Measurements from ENCODE around the gene ABHD3. TPM values are rescaled to one million over a fixed set of nuclear protein-coding genes. Genes with fewer than 3 reads are reported as not detected.

The ABHD3 gene, protein sequence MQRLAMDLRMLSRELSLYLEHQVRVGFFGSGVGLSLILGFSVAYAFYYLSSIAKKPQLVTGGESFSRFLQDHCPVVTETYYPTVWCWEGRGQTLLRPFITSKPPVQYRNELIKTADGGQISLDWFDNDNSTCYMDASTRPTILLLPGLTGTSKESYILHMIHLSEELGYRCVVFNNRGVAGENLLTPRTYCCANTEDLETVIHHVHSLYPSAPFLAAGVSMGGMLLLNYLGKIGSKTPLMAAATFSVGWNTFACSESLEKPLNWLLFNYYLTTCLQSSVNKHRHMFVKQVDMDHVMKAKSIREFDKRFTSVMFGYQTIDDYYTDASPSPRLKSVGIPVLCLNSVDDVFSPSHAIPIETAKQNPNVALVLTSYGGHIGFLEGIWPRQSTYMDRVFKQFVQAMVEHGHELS
- 13.7 and 18.4 TPM in 2 replicates for total RNA-seq

DNA sequence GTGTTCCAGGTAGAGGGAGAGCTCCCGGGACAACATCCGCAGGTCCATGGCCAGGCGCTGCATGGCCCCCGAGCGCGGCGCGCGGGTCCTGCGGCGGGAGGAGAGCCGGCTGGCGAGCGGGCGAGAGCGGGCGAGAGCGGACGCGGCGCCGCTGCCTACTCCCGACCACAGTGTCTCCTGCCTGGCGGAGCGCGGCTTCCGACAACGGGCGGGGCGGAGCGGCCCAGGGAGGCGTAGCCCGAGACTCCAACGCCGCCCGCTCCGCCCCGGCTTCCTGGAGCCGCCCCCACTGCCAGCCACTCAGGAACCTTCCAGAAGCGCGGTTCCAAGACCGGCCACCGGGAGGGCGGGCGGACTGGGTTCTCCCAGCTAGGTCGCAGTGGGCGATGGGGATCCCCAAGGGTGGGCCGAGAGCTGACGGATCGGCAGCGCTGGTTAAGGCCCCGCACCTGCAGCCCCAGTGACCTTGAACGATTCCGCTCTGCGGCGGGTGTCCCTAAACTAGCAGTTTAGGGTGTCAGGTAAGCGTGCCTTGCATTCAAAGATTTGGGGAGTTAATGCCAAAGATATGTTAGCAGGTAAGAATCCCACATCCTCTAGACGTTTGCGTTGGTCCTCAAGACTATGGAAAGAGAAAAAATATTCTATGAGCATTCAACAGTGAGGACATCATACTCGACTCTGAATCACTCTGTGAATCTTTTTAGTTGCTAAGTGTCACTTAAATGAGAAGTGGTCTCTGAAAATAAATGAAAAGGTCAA, at the start of gene ABHD3:
ABHD3 (minus strand) TSS at position 172 of the 762 bp plus-strand sequence; CDS start at position 63, 109 bp downstream.
- DNase-seq (ENCODE audit: low read depth): no peak
- H3K36me3 ChIP-seq (ENCODE audit: control insufficient read depth, insufficient read depth, low read length): no peaks in the 10 kb centered on the region
- TF ChIP-seq, protein P1, sequence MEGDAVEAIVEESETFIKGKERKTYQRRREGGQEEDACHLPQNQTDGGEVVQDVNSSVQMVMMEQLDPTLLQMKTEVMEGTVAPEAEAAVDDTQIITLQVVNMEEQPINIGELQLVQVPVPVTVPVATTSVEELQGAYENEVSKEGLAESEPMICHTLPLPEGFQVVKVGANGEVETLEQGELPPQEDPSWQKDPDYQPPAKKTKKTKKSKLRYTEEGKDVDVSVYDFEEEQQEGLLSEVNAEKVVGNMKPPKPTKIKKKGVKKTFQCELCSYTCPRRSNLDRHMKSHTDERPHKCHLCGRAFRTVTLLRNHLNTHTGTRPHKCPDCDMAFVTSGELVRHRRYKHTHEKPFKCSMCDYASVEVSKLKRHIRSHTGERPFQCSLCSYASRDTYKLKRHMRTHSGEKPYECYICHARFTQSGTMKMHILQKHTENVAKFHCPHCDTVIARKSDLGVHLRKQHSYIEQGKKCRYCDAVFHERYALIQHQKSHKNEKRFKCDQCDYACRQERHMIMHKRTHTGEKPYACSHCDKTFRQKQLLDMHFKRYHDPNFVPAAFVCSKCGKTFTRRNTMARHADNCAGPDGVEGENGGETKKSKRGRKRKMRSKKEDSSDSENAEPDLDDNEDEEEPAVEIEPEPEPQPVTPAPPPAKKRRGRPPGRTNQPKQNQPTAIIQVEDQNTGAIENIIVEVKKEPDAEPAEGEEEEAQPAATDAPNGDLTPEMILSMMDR (IDR thresholded peaks at IDR 0.05; ENCODE audit: insufficient read depth, low read length, poor library complexity, severe bottlenecking): peak; percentile 36
- H3K4me3 ChIP-seq (ENCODE audit: low read depth, low read length): peak within 1 kb of the TSS; percentile 73
- H3K27me3 ChIP-seq (ENCODE audit: control insufficient read depth, insufficient read depth, low read length): no peaks in the 10 kb centered on the region

DNA sequence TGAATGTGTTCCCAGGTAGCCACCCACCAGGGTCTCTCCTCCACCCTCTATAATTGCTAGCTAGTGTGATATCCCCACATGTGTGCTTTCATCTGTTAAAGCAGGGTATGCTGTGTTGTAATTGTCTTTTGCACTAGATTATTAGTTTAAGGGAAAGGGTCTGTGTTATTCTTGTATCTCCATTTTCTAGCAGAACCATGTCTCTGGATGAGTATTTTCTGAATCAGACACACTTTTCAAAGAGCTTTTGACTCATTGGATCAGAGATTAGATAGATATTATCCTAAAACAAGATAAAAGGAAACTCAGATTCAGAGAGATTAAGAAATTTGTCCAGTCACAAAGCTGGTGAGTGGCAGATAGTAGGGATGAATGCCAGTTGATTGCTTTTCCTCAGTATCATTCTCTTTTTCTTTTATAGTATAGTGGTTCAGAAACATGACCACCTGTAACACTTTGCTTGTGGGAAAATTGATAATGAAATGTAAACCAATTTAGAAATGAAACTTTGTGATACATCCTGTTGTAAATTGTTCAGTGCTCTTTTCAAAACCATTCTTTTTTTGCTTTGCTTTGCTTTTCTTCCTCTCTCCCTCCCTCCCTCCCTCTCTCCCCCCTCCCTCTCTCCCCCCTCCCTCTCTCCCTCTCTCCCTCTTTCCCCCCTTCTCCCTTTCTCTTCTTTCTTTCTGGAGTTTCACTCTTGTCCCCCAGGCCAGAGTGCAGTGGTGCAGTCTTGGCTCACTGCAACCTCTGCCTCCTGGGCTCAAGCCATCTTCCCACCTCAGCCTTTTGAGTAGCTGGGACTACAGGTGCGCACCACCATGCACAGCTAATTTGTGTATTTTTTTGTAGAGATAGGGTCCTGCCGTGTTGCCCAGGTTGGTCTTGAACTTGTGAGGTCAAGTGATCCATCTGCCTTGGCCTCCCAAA, 43.5 kb upstream of the ABHD3 start:
- TF ChIP-seq, protein P1 (IDR thresholded peaks at IDR 0.05; ENCODE audit: insufficient read depth, low read length, poor library complexity, severe bottlenecking): no peak
- Histone ChIP-seq H3K36me3 (ENCODE audit: control insufficient read depth, insufficient read depth, low read length) (no peaks in the 10 kb centered on the region), H3K4me3 (ENCODE audit: low read depth, low read length) (no peak overlapping the region), H3K27me3 (ENCODE audit: control insufficient read depth, insufficient read depth, low read length) (no peaks in the 10 kb centered on the region)
- no peak for DNase-seq (ENCODE audit: low read depth)

GRCh38 chr18:21747268-21747667, 42.7 kb upstream of the ABHD3 start:
- TF ChIP-seq, protein P1 (IDR thresholded peaks at IDR 0.05; ENCODE audit: insufficient read depth, low read length, poor library complexity, severe bottlenecking): no peak
- DNase-seq (ENCODE audit: low read depth): no peak
- no peak overlapping the region for H3K4me3 ChIP-seq (ENCODE audit: low read depth, low read length)
- no peaks in the 10 kb centered on the region for H3K27me3 ChIP-seq (ENCODE audit: control insufficient read depth, insufficient read depth, low read length)
- no peaks in the 10 kb centered on the region for H3K36me3 ChIP-seq (ENCODE audit: control insufficient read depth, insufficient read depth, low read length)

DNA sequence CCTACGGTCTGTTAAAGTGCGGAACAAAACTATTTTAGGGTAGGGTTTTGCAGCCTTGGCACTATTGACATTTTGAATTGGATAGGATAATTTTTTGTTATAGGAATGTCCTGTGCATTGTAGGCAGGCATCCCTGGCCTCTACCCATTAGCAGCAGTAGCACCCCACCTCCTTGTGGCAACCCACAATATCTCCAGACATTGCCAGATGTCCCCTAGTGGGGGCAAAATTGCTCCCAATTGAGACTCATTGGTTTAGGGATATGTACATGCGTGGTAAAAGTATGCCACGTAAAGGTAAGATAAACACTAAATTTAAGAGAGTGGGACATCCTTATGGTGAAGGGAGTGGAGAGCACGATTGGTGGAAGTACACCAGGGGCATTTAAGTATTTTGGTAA, 40.7 kb upstream of the ABHD3 start:
- TF ChIP-seq, protein P1 (IDR thresholded peaks at IDR 0.05; ENCODE audit: insufficient read depth, low read length, poor library complexity, severe bottlenecking): no peak
- H3K36me3 ChIP-seq (ENCODE audit: control insufficient read depth, insufficient read depth, low read length): no peaks in the 10 kb centered on the region
- no peaks in the 10 kb centered on the region for H3K27me3 ChIP-seq (ENCODE audit: control insufficient read depth, insufficient read depth, low read length)
- DNase-seq (ENCODE audit: low read depth): no peak
- no peak overlapping the region for H3K4me3 ChIP-seq (ENCODE audit: low read depth, low read length)

DNA sequence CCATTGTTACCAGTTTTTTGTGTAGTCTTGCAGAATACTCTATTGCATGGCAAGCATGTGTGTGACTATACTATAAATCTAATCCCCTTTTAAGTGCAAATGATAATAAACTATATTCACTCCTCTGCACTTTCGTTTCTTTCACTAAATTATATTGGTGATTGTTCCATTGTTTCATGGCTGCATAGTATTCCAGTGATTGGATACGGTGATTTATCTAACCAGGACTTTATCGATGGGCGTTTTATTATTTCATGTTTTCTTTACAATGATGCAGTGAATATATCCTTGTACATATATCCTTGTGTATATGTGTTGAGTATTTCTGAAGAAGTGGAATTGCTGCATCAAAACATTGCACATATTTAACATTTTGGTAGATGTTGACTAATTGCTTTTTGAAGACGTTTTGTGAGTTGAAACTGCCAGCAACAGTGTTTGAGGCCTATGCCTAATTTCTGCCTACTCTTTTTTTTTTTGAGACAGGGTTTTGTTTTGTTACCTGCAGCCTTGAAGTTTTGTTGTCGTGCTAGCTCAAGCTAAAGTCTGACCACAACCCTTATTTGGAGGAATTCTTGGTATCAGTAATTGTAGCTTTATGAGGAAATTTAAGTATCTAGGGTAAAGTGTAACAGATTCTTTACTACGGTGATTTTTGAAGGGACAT, 38.7 kb upstream of the ABHD3 start:
- TF ChIP-seq, protein P1 (IDR thresholded peaks at IDR 0.05; ENCODE audit: insufficient read depth, low read length, poor library complexity, severe bottlenecking): no peak
- H3K27me3 ChIP-seq (ENCODE audit: control insufficient read depth, insufficient read depth, low read length): no peaks in the 10 kb centered on the region
- no peaks in the 10 kb centered on the region for H3K36me3 ChIP-seq (ENCODE audit: control insufficient read depth, insufficient read depth, low read length)
- DNase-seq (ENCODE audit: low read depth): no peak
- no peak overlapping the region for H3K4me3 ChIP-seq (ENCODE audit: low read depth, low read length)

Data from kidney epithelial cell (primary cell).